ENCODE results near the gene BRSK2. TPM values are rescaled to one million over a fixed set of nuclear protein-coding genes. Genes with fewer than 3 reads are reported as not detected.
"Not testable (repeated sequence)": the region's sequence is repeated elsewhere in the genome, so short reads cannot be mapped to it uniquely, and the experiment has no call there.

Gene BRSK2
- total RNA-seq, 1 donor from 2014 or later: 13.8 TPM

- H3K4me3 Mint-ChIP-seq: no peak overlapping the region
- no peaks in the 10 kb centered on the region for H3K4me1 Mint-ChIP-seq (ENCODE audit: unreplicated experiment)
- H3K9me3 Mint-ChIP-seq: no peaks in the 10 kb centered on the region
Measured at GRCh38 chr11:1419811-1420210, 30.1 kb downstream of the BRSK2 start.

GRCh38 chr11:1421291-1421690, 31.6 kb downstream of the BRSK2 start:
- no peaks in the 10 kb centered on the region for H3K36me3 Mint-ChIP-seq
- no peak overlapping the region for H3K27ac Mint-ChIP-seq
- no peak for DNase-seq (ENCODE audit: extremely low spot score, unreplicated experiment)
- no peak for TF ChIP-seq CTCF (conservative IDR thresholded peaks at IDR 0.05)
- no peaks in the 10 kb centered on the region for H3K27me3 Mint-ChIP-seq
- no peaks in the 10 kb centered on the region for H3K4me1 Mint-ChIP-seq (ENCODE audit: unreplicated experiment)
- no peak overlapping the region for H3K4me3 Mint-ChIP-seq
- no peaks in the 10 kb centered on the region for H3K9me3 Mint-ChIP-seq

More at GRCh38 chr11:1419811-1420210, 30.1 kb downstream of the BRSK2 start:
- H3K27ac Mint-ChIP-seq: no peak overlapping the region
- TF ChIP-seq CTCF (conservative IDR thresholded peaks at IDR 0.05): no peak
- no peaks in the 10 kb centered on the region for H3K36me3 Mint-ChIP-seq
- no peak for DNase-seq (ENCODE audit: extremely low spot score, unreplicated experiment)
- no peaks in the 10 kb centered on the region for H3K27me3 Mint-ChIP-seq

- no peak overlapping the region for H3K27ac Mint-ChIP-seq
- H3K4me3 Mint-ChIP-seq: no peak overlapping the region
- no peak for TF ChIP-seq CTCF (conservative IDR thresholded peaks at IDR 0.05)
- H3K27me3 Mint-ChIP-seq: no peaks in the 10 kb centered on the region
- H3K36me3 Mint-ChIP-seq: no peaks in the 10 kb centered on the region
- no peaks in the 10 kb centered on the region for H3K4me1 Mint-ChIP-seq (ENCODE audit: unreplicated experiment)
- H3K9me3 Mint-ChIP-seq: no peaks in the 10 kb centered on the region
- no peak for DNase-seq (ENCODE audit: extremely low spot score, unreplicated experiment)
Measured at GRCh38 chr11:1422481-1422880, 32.7 kb downstream of the BRSK2 start.

GRCh38 chr11:1422981-1423380, 33.2 kb downstream of the BRSK2 start:
- no peaks in the 10 kb centered on the region for H3K9me3 Mint-ChIP-seq
- DNase-seq (ENCODE audit: extremely low spot score, unreplicated experiment): no peak
- H3K36me3 Mint-ChIP-seq: no peaks in the 10 kb centered on the region

GRCh38 chr11:1423406-1423805, 33.7 kb downstream of the BRSK2 start:
- DNase-seq (ENCODE audit: extremely low spot score, unreplicated experiment); H3K27me3 Mint-ChIP-seq; H3K4me1 Mint-ChIP-seq (ENCODE audit: unreplicated experiment); H3K4me3 Mint-ChIP-seq; H3K36me3 Mint-ChIP-seq; H3K9me3 Mint-ChIP-seq; H3K27ac Mint-ChIP-seq: not testable (repeated sequence)

More at GRCh38 chr11:1422981-1423380, 33.2 kb downstream of the BRSK2 start:
- Mint-ChIP-seq H3K4me3 (no peak overlapping the region), H3K4me1 (ENCODE audit: unreplicated experiment) (no peaks in the 10 kb centered on the region), H3K27ac (no peak overlapping the region), H3K27me3 (no peaks in the 10 kb centered on the region)
- TF ChIP-seq CTCF (conservative IDR thresholded peaks at IDR 0.05): no peak

GRCh38 chr11:1425006-1425405, 35.3 kb downstream of the BRSK2 start:
- no peak for TF ChIP-seq CTCF (conservative IDR thresholded peaks at IDR 0.05)
- H3K27me3 Mint-ChIP-seq: no peaks in the 10 kb centered on the region
- no peaks in the 10 kb centered on the region for H3K4me1 Mint-ChIP-seq (ENCODE audit: unreplicated experiment)
- no peak for DNase-seq (ENCODE audit: extremely low spot score, unreplicated experiment)
- no peaks in the 10 kb centered on the region for H3K9me3 Mint-ChIP-seq
- no peak overlapping the region for H3K27ac Mint-ChIP-seq
- H3K36me3 Mint-ChIP-seq: no peaks in the 10 kb centered on the region
- no peak overlapping the region for H3K4me3 Mint-ChIP-seq

Data from type B pancreatic cell (in vitro differentiated cells).